CD4-positive, alpha-beta T cell (primary cell): Measurements from ENCODE around the gene DBH. TPM values are rescaled to one million over a fixed set of nuclear protein-coding genes. Genes with fewer than 3 reads are reported as not detected.

Source experiments
- ATAC-seq: fragments of 200-7000 bp; cut with Tn5 transposase; one replicate; pipeline ENCODE4 v1.10.0; 2022; ENCODE audit warnings: mild to moderate bottlenecking; ENCODE audit not compliant: poor library complexity
- CTCF ChIA-PET: fragments of 350-600 bp; sonication (Branson Sonifier 250); formaldehyde crosslinking; loops from one replicate; lab custom pipeline; 2021; ENCODE audit warnings: antibody characterized with exemption, inconsistent platforms; lab: Charles Lee
- POLR2A ChIA-PET: fragments of 350-600 bp; sonication (Branson Sonifier 250); formaldehyde crosslinking; loops from one replicate; lab custom pipeline; 2021; ENCODE audit warnings: antibody characterized with exemption, inconsistent platforms; lab: Charles Lee
- DNase-seq, 14 experiments: peaks; one replicate each; pipeline ENCODE4 v3.0.0-alpha.2; 2013 to 2020; ENCODE audit warnings: mixed read lengths in 2 of 14
- H3K27ac ChIP-seq, 2 donors: one replicate each; pipeline versions ENCODE4 v1.5.1 to v1.7.0; 2013; ENCODE audit warnings: low read length in 2 of 2, low read depth in 1 of 2, mild to moderate bottlenecking in 1 of 2
- H3K27me3 ChIP-seq, 2 experiments: 1 replicate in 1 of 2; 2 replicates in 1 of 2; pipeline versions ENCODE4 v1.6.1 to v1.7.0; 2013; ENCODE audit warnings: low read length in 2 of 2, control low read depth in 1 of 2, mild to moderate bottlenecking in 1 of 2, moderate library complexity in 1 of 2; ENCODE audit not compliant: insufficient read depth in 2 of 2, control insufficient read depth in 1 of 2
- H3K36me3 ChIP-seq: one replicate; pipeline ENCODE4 v1.6.1; 2013; ENCODE audit warnings: low read length, control low read depth; ENCODE audit not compliant: insufficient read depth
- H3K4me1 ChIP-seq: one replicate; pipeline ENCODE4 v1.6.1; 2013; ENCODE audit warnings: low read length, control low read depth; ENCODE audit not compliant: insufficient read depth
- H3K4me3 ChIP-seq: one replicate; pipeline ENCODE4 v1.5.1; 2013; ENCODE audit warnings: mild to moderate bottlenecking, low read length, moderate library complexity
- H3K9me3 ChIP-seq, 2 experiments: 1 replicate in 1 of 2; 2 replicates in 1 of 2; pipeline versions ENCODE4 v1.6.1 to v1.7.0; 2013; ENCODE audit warnings: low read length in 2 of 2, mild to moderate bottlenecking in 2 of 2, control low read depth in 1 of 2, moderate library complexity in 1 of 2; ENCODE audit not compliant: control insufficient read depth in 1 of 2, insufficient read depth in 1 of 2
- H3K27ac Mint-ChIP-seq: one replicate; pipeline ENCODE4 v1.8.0; 2020; ENCODE audit warnings: mixed read lengths
- H3K27me3 Mint-ChIP-seq: one replicate; pipeline ENCODE4 v1.8.0; 2021; ENCODE audit warnings: mixed read lengths
- H3K36me3 Mint-ChIP-seq: one replicate; pipeline ENCODE4 v1.8.0; 2021; ENCODE audit warnings: low read depth, mixed read lengths
- H3K4me1 Mint-ChIP-seq: one replicate; pipeline ENCODE4 v1.8.0; 2021; ENCODE audit warnings: low read depth, mixed read lengths
- H3K4me3 Mint-ChIP-seq: one replicate; pipeline ENCODE4 v1.8.0; 2020; ENCODE audit warnings: mild to moderate bottlenecking, mixed read lengths
- H3K9me3 Mint-ChIP-seq: one replicate; pipeline ENCODE4 v1.8.0; 2020; ENCODE audit warnings: mixed read lengths
- intact Hi-C, 2 experiments: fragments of 100-400 bp; cut with DNase I in 1 of 2; cut with micrococcal nuclease in 1 of 2; formaldehyde crosslinking; loops; one replicate each; pipeline versions ENCODE4 v1.15.1 to v1.9.0; 2023 to 2025; cut with DNase I, micrococcal nuclease
- total RNA-seq, 174 experiments: library from RNA in 2 of 174; stranded (reverse) in 2 of 174; gene quantifications; one replicate each; pipeline ENCODE4 v1.2.3 and lab custom pipeline; 2021 to 2026
- TF ChIP-seq, protein P1 (sequence below): fragments of 200-600 bp; IDR thresholded peaks from one replicate; pipeline ENCODE4 v1.8.0; 2022; ENCODE audit warnings: antibody characterized with exemption, mild to moderate bottlenecking

DBH gene
- total RNA-seq, 2 experiments from 2014 or later, result 1.7 to 1.8 TPM

DNA sequence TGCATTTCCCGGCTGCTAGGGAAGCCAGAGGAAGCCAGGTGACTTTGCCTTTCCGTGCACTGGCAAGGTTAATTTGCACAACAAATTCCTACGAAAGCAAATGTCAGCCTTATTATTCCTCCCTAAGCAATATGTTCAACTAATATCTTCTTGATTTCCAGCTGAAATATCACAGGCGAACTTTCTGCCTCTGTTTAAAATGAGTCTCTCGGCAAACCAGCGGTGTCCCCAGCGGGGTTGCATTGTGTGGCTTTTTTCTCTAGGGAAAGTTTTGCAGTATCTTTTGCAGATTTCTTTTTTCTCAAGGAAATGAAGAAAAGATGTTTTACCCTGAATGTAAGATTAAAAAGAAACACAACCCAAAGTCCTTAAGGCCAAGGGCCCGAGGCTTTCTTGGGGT, 1.9 kb downstream of the DBH start:
- no peaks in the 10 kb centered on the region for H3K9me3 Mint-ChIP-seq
- Histone ChIP-seq H3K4me3 (no peak overlapping the region), H3K27ac (no peak overlapping the region), H3K27me3 (no peaks in the 10 kb centered on the region), H3K4me1 (no peaks in the 10 kb centered on the region), H3K36me3 (no peaks in the 10 kb centered on the region), H3K9me3 (no peaks in the 10 kb centered on the region)
- ATAC-seq, result no peak
- H3K4me3 Mint-ChIP-seq, result no peak overlapping the region
- intact Hi-C loops, result no loop called here
- no peaks in the 10 kb centered on the region for H3K4me1 Mint-ChIP-seq
- H3K27me3 Mint-ChIP-seq, result no peaks in the 10 kb centered on the region
- TF ChIP-seq, protein P1, sequence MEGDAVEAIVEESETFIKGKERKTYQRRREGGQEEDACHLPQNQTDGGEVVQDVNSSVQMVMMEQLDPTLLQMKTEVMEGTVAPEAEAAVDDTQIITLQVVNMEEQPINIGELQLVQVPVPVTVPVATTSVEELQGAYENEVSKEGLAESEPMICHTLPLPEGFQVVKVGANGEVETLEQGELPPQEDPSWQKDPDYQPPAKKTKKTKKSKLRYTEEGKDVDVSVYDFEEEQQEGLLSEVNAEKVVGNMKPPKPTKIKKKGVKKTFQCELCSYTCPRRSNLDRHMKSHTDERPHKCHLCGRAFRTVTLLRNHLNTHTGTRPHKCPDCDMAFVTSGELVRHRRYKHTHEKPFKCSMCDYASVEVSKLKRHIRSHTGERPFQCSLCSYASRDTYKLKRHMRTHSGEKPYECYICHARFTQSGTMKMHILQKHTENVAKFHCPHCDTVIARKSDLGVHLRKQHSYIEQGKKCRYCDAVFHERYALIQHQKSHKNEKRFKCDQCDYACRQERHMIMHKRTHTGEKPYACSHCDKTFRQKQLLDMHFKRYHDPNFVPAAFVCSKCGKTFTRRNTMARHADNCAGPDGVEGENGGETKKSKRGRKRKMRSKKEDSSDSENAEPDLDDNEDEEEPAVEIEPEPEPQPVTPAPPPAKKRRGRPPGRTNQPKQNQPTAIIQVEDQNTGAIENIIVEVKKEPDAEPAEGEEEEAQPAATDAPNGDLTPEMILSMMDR, result no peak
- H3K27ac Mint-ChIP-seq, result no peak overlapping the region
- ChIA-PET POLR2A (no interaction called here), CTCF (no interaction called here)
- no peaks in the 10 kb centered on the region for H3K36me3 Mint-ChIP-seq
- no peak for DNase-seq

DNA sequence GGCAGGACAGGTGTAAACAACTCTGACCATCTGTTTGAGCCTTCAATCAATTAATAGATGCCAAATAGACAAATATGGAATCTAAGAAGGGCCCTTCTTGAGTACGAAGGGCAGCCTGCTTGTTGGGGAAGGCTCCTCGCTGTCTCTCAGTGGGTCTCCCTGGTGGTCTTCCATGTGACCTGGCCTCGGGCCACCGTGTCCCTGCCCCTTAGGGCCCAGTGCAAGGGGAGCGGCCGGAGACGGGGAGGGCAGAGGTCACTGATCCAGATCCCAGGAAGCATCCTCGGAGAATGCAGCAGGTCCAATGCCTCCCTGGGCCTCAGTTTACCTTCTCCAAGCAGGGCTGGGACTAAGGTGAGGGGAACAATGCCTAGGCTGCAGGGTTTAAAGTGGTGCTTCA, 2.5 kb downstream of the DBH start:
- H3K4me3 ChIP-seq, result no peak overlapping the region
- no peak overlapping the region for H3K27ac ChIP-seq
- ChIA-PET POLR2A (no interaction called here), CTCF (no interaction called here)
- Mint-ChIP-seq H3K9me3 (no peaks in the 10 kb centered on the region), H3K27ac (no peak overlapping the region), H3K4me3 (no peak overlapping the region), H3K27me3 (no peaks in the 10 kb centered on the region), H3K36me3 (no peaks in the 10 kb centered on the region), H3K4me1 (no peaks in the 10 kb centered on the region)
- DNase-seq (no peak), ATAC-seq (no peak)
- H3K9me3 ChIP-seq, result no peaks in the 10 kb centered on the region
- intact Hi-C loops, result no loop called here
- no peaks in the 10 kb centered on the region for H3K4me1 ChIP-seq
- TF ChIP-seq, protein P1, result no peak
- H3K36me3 ChIP-seq, result no peaks in the 10 kb centered on the region
- H3K27me3 ChIP-seq, result no peaks in the 10 kb centered on the region

DNA sequence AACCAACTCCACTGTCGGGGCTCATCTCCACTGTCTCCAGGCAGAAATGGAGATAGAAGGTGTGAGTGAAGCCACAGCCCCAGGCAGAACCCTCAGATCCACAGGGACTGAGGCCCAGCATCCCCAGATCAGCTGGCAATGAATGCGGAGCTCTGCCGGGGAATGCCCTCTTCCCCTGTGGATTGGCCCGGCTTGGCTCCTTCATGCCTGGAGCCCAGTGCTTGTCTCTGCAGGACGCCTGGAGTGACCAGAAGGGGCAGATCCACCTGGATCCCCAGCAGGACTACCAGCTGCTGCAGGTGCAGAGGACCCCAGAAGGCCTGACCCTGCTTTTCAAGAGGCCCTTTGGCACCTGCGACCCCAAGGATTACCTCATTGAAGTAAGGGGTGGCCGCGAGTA, 3.5 kb downstream of the DBH start:
- intact Hi-C loops, result no loop called here
- Histone ChIP-seq H3K4me3 (no peak overlapping the region), H3K27me3 (no peaks in the 10 kb centered on the region), H3K27ac (no peak overlapping the region), H3K4me1 (no peaks in the 10 kb centered on the region), H3K9me3 (no peaks in the 10 kb centered on the region), H3K36me3 (no peaks in the 10 kb centered on the region)
- ChIA-PET CTCF (no interaction called here), POLR2A (no interaction called here)
- DNase-seq (no peak), ATAC-seq (no peak)
- TF ChIP-seq, protein P1, result no peak
- Mint-ChIP-seq H3K36me3 (no peaks in the 10 kb centered on the region), H3K27me3 (no peaks in the 10 kb centered on the region), H3K27ac (no peak overlapping the region), H3K4me3 (no peak overlapping the region), H3K4me1 (no peaks in the 10 kb centered on the region), H3K9me3 (no peaks in the 10 kb centered on the region)
